Kidney (tissue), 14 donors: ENCODE measurements around the gene FLYWCH1. TPM values are rescaled to one million over a fixed set of nuclear protein-coding genes. Genes with fewer than 3 reads are reported as not detected.
A peak's percentile ranks its signal among the peaks of the same experiment; 100 is the strongest.

ENCODE experiments used
- DNase-seq, 5 donors: peaks; one replicate each; pipeline ENCODE4 v3.0.0-alpha.2; 2013 to 2020
- FAIRE-seq: peaks from 2 replicates; lab custom pipeline; 2012; peaks lifted over from hg19 to GRCh38; lab: Jason Lieb, UNC
- H3K27ac ChIP-seq, 2 donors: one replicate each; pipeline ENCODE4 v1.7.0; 2013; ENCODE audit warnings: low read depth in 2 of 2, low read length in 2 of 2, inconsistent platforms in 1 of 2
- H3K27me3 ChIP-seq: one replicate; pipeline ENCODE4 v1.7.1; 2013; ENCODE audit warnings: low read length, inconsistent platforms; ENCODE audit not compliant: control insufficient read depth, insufficient read depth
- H3K36me3 ChIP-seq, 3 donors: one replicate each; pipeline versions ENCODE4 v1.7.0 to v1.7.1; 2013; ENCODE audit warnings: low read length in 3 of 3, control low read depth in 1 of 3, inconsistent platforms in 1 of 3; ENCODE audit not compliant: insufficient read depth in 3 of 3, control insufficient read depth in 2 of 3
- H3K4me1 ChIP-seq, 3 donors: one replicate each; pipeline versions ENCODE4 v1.7.0 to v1.7.1; 2013; ENCODE audit warnings: low read length in 3 of 3, inconsistent platforms in 1 of 3, low read depth in 1 of 3; ENCODE audit not compliant: control insufficient read depth in 2 of 3, insufficient read depth in 2 of 3
- H3K4me3 ChIP-seq, 3 donors: one replicate each; pipeline versions ENCODE4 v1.7.0 to v1.8.1; 2013; ENCODE audit warnings: low read length in 3 of 3, control low read depth in 1 of 3, inconsistent platforms in 1 of 3
- H3K9ac ChIP-seq, 3 donors: one replicate each; pipeline versions ENCODE4 v1.7.0 to v1.7.1; 2013; ENCODE audit warnings: low read length in 3 of 3, control low read depth in 1 of 3, inconsistent platforms in 1 of 3
- H3K9me3 ChIP-seq, 3 donors: one replicate each; pipeline versions ENCODE4 v1.7.0 to v1.7.1; 2013; ENCODE audit warnings: low read length in 3 of 3, control low read depth in 1 of 3, inconsistent platforms in 1 of 3; ENCODE audit not compliant: control insufficient read depth in 2 of 3, insufficient read depth in 1 of 3
- intact Hi-C: fragments of 100-400 bp; cut with DNase I; formaldehyde crosslinking; loops from one replicate; pipeline ENCODE4 v1.11.1; 2022
- polyA plus RNA-seq: library from polyadenylated mRNA; stranded (reverse); fragments of 350-450 nt; fragmentation: Illumina TruSeq; extraction: RNeasy Lipid Tissue Mini Kit (QIAGEN cat#74804); gene quantifications from one replicate; pipeline ENCODE4 v1.2.3, GENCODE V29; 2014; ENCODE audit warnings: low read depth, low replicate concordance; ENCODE audit not compliant: insufficient read depth
- total RNA-seq: library from RNA; stranded (reverse); fragmentation: NEBNext Ultra II Directional; extraction: Animal tissue kit (Norgen Biotek cat#: 25700); gene quantifications from one replicate; pipeline ENCODE4 v1.2.1, GENCODE V29; 2021
- TF ChIP-seq, protein P1 (sequence below): IDR thresholded peaks from 3 replicates; pipeline ENCODE4 v1.5.1; 2012; ENCODE audit warnings: mild to moderate bottlenecking, moderate library complexity, borderline replicate concordance; ENCODE audit not compliant: insufficient read depth; ENCODE audit errors: extremely low read depth
- donor health status: control.
- donor health status: control.
- donor health status: control.
- donor health status: control.
- donor health status: control.
- donor health status: DM: yes; HTN: yes; CAD: no.
- donor health status: Normal renal cell carcinoma (clear cell type).

The FLYWCH1 gene
- total and polyA plus RNA-seq, 2 donors from 2014 or later = 24.5 to 36.8 TPM

DNA sequence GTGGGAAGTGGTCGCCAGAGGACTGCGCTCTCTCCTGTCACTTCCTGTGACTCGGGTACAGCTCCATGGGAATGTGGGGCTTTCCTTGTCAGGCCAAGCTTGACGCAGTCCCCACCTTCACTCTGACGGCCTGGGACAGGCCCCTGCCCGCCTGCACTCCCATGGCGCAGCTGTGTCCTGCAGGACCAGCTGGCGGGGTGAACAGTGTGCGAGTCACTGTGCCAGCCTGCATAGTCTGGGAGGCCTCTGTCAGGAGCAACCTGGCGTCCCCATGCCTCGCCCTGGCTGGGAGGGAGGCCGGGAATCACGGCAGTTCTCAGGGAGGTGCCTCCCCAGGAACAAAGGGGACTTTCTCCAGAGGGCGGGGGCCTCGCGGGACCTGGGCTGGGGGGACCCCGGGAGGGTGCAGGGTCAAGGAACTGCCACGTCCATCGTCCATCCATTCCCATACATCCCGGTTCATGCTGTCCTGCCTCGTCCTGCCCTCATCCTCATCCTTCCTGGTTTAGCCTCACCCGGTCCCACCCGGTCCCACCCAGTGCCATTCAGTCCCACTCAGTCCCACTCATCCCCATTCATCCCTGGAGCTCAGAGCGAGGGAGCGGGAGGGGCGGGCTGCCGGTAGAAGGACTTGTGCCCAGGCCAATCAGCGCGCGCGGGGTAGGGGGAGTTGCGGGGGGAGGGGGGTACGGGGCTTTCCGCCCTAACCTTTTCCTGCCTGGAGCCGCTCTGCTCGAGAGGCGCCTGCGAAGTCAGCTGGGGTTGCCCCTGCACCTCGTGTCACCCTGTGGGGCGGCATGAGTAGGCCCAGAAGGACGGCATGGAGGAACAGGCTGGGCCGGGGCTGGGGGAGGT, 13.4 kb downstream of the FLYWCH1 start:
- intact Hi-C loops = no loop called here
- TF ChIP-seq, protein P1, sequence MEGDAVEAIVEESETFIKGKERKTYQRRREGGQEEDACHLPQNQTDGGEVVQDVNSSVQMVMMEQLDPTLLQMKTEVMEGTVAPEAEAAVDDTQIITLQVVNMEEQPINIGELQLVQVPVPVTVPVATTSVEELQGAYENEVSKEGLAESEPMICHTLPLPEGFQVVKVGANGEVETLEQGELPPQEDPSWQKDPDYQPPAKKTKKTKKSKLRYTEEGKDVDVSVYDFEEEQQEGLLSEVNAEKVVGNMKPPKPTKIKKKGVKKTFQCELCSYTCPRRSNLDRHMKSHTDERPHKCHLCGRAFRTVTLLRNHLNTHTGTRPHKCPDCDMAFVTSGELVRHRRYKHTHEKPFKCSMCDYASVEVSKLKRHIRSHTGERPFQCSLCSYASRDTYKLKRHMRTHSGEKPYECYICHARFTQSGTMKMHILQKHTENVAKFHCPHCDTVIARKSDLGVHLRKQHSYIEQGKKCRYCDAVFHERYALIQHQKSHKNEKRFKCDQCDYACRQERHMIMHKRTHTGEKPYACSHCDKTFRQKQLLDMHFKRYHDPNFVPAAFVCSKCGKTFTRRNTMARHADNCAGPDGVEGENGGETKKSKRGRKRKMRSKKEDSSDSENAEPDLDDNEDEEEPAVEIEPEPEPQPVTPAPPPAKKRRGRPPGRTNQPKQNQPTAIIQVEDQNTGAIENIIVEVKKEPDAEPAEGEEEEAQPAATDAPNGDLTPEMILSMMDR = no peak
- DNase-seq (peak in 3 of 5 donors; percentile 22 to 46 (median 39)), FAIRE-seq (no peak)
- Histone ChIP-seq H3K27me3 (no peaks in the 10 kb centered on the region), H3K9ac (no peak overlapping the region), H3K4me3 (no peak overlapping the region), H3K36me3 (peaks cover 0 to 10% (median 9%) of the 10 kb centered on the region in 3 donors), H3K27ac (no peak overlapping the region), H3K4me1 (peaks cover 0 to 2% (median 0%) of the 10 kb centered on the region in 3 donors), H3K9me3 (no peaks in the 10 kb centered on the region)

DNA sequence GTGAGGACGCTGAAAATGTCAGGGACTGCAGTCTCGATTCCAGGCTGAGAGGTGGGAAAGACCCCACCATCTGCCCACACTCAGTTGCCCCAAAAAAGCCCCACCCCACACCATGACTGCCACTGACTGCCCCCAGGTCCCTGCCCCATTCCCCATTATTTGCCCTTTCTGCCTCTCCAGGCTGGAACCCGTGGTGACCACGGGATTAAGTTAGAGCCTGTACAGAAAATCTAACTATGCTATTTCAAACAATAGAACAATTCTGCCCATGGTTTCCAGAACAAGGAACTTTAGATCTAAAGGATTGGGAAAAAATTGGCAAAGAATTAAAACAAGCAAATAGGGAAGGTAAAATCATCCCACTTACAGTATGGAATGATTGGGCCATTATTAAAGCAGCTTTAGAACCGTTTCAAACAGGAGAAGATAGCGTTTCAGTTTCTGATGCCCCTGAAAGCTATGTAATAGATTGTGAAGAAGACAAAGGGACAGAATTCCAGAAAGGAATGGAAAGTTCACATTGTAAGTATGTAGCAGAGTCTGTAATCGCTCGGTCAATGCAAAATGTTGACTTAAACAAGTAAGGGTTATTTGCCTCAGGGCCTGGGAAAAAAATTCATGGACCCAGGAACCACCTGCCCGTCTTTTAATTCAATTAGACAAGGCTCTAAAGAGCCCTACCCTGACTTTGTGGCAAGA, 14.4 kb downstream of the FLYWCH1 start:
- FAIRE-seq = no peak
- H3K36me3 ChIP-seq = peaks cover 0 to 11% (median 6%) of the 10 kb centered on the region in 3 donors
- no peak overlapping the region for H3K27ac ChIP-seq
- H3K27me3 ChIP-seq = no peaks in the 10 kb centered on the region
- no peak overlapping the region for H3K4me3 ChIP-seq
- intact Hi-C loops = no loop called here
- H3K4me1 ChIP-seq = peaks cover 0 to 2% (median 0%) of the 10 kb centered on the region in 3 donors
- DNase-seq = peak in 1 of 5 donors; percentile 6
- TF ChIP-seq, protein P1 = no peak
- H3K9me3 ChIP-seq = no peaks in the 10 kb centered on the region
- H3K9ac ChIP-seq = no peak overlapping the region

DNA sequence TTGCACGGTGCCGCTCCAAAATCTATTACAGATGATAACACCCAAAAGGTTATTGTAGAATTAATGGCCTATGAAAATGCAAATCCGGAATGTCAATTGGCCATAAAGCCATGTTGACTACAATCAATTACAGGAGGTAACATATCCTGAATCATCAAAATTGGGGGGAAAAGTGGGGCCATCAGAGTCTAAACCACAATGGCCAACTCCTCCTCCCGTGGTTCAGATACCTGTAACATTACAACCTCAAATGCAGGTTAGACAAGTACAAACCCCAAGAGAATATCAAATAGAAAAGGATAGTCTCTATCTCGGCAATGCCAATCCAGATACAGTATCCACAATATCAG, 14.9 kb downstream of the FLYWCH1 start:
- no peak for FAIRE-seq
- Histone ChIP-seq H3K36me3 (peaks cover 0 to 11% (median 6%) of the 10 kb centered on the region in 3 donors), H3K4me3 (peak overlapping the region in 2 of 3 donors; percentile 26 to 39), H3K27me3 (no peaks in the 10 kb centered on the region), H3K4me1 (peaks cover 0 to 2% (median 0%) of the 10 kb centered on the region in 3 donors), H3K27ac (no peak overlapping the region), H3K9me3 (no peaks in the 10 kb centered on the region), H3K9ac (no peak overlapping the region)
- TF ChIP-seq, protein P1 = no peak
- intact Hi-C loops = no loop called here
- no peak for DNase-seq
